ENCODE measurements around the gene UROC1. TPM values are rescaled to one million over a fixed set of nuclear protein-coding genes. Genes with fewer than 3 reads are reported as not detected.

The UROC1 gene
- total and polyA plus RNA-seq, 2 of the 13 experiments (the other 11 are each of a cell fraction or from before 2014, with no cell fraction given) = 0.71 to 1.3 TPM

DNA sequence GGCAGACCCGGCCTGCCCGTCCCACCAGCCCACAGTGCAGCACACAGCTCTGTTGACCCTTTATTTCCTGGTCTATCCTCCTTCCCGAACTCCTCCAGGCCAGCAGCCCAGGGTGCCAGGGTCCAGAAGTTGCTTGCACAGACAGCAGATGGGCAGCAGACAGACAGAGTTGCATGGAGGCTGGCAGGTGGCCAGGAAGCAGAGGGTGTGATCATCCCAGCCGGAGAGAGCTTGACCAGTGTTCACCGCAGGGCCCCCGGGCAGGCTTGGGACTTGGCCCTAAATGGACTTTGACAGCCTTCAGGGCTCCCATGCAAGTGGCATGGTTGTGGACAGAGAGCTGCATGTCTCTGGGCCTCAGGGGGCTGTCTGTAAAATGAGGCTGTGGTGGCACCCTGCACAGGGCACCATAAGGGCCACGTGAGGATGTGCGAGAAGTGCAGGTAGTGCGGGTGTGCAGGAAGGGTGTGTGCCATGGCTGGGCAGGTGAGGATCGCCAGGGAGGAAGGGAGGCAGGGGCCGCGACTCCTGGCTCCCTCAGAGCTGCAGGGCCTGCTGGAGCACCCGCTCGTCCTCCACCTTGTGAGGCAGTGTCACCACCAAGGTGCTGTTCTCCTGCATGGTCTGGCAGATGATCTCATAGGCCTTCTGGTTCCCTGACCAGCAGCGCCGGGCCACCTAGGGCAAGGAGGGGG lies 35.6 kb downstream of the UROC1 start (continued):
- TF ChIP-seq, protein P1, sequence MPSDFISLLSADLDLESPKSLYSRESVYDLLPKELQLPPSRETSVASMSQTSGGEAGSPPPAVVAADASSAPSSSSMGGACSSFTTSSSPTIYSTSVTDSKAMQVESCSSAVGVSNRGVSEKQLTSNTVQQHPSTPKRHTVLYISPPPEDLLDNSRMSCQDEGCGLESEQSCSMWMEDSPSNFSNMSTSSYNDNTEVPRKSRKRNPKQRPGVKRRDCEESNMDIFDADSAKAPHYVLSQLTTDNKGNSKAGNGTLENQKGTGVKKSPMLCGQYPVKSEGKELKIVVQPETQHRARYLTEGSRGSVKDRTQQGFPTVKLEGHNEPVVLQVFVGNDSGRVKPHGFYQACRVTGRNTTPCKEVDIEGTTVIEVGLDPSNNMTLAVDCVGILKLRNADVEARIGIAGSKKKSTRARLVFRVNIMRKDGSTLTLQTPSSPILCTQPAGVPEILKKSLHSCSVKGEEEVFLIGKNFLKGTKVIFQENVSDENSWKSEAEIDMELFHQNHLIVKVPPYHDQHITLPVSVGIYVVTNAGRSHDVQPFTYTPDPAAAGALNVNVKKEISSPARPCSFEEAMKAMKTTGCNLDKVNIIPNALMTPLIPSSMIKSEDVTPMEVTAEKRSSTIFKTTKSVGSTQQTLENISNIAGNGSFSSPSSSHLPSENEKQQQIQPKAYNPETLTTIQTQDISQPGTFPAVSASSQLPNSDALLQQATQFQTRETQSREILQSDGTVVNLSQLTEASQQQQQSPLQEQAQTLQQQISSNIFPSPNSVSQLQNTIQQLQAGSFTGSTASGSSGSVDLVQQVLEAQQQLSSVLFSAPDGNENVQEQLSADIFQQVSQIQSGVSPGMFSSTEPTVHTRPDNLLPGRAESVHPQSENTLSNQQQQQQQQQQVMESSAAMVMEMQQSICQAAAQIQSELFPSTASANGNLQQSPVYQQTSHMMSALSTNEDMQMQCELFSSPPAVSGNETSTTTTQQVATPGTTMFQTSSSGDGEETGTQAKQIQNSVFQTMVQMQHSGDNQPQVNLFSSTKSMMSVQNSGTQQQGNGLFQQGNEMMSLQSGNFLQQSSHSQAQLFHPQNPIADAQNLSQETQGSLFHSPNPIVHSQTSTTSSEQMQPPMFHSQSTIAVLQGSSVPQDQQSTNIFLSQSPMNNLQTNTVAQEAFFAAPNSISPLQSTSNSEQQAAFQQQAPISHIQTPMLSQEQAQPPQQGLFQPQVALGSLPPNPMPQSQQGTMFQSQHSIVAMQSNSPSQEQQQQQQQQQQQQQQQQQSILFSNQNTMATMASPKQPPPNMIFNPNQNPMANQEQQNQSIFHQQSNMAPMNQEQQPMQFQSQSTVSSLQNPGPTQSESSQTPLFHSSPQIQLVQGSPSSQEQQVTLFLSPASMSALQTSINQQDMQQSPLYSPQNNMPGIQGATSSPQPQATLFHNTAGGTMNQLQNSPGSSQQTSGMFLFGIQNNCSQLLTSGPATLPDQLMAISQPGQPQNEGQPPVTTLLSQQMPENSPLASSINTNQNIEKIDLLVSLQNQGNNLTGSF (CRISPR knock-in tag; IDR thresholded peaks at IDR 0.05) = no peak
- TF ChIP-seq NR2F6 (IDR thresholded peaks at IDR 0.05) = no peak
- TF ChIP-seq NR2F6 (CRISPR knock-in tag; IDR thresholded peaks at IDR 0.05) = no peak; the same call in 1 of the 2 replicates
- TF ChIP-seq ZNF501 (CRISPR knock-in tag; IDR thresholded peaks at IDR 0.05) = no peak
- TF ChIP-seq TBX3 (IDR thresholded peaks at IDR 0.05; ENCODE audit: borderline replicate concordance) = no peak
- TF ChIP-seq SATB2 (CRISPR knock-in tag; IDR thresholded peaks at IDR 0.05) = no peak
- no peak for TF ChIP-seq SMAD9 (CRISPR knock-in tag; IDR thresholded peaks at IDR 0.05)
- TF ChIP-seq CEBPB (IDR thresholded peaks at IDR 0.05; ENCODE audit: borderline replicate concordance, low read depth, low read length) = no peak
- peak; percentile 43 for TF ChIP-seq YY1 (IDR thresholded peaks at IDR 0.05; ENCODE audit: insufficient read depth, insufficient replicate concordance, low read depth, low read length)
- TF ChIP-seq, protein P2, sequence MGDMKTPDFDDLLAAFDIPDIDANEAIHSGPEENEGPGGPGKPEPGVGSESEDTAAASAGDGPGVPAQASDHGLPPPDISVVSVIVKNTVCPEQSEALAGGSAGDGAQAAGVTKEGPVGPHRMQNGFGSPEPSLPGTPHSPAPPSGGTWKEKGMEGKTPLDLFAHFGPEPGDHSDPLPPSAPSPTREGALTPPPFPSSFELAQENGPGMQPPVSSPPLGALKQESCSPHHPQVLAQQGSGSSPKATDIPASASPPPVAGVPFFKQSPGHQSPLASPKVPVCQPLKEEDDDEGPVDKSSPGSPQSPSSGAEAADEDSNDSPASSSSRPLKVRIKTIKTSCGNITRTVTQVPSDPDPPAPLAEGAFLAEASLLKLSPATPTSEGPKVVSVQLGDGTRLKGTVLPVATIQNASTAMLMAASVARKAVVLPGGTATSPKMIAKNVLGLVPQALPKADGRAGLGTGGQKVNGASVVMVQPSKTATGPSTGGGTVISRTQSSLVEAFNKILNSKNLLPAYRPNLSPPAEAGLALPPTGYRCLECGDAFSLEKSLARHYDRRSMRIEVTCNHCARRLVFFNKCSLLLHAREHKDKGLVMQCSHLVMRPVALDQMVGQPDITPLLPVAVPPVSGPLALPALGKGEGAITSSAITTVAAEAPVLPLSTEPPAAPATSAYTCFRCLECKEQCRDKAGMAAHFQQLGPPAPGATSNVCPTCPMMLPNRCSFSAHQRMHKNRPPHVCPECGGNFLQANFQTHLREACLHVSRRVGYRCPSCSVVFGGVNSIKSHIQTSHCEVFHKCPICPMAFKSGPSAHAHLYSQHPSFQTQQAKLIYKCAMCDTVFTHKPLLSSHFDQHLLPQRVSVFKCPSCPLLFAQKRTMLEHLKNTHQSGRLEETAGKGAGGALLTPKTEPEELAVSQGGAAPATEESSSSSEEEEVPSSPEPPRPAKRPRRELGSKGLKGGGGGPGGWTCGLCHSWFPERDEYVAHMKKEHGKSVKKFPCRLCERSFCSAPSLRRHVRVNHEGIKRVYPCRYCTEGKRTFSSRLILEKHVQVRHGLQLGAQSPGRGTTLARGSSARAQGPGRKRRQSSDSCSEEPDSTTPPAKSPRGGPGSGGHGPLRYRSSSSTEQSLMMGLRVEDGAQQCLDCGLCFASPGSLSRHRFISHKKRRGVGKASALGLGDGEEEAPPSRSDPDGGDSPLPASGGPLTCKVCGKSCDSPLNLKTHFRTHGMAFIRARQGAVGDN (CRISPR knock-in tag; IDR thresholded peaks at IDR 0.05) = peak; percentile 83
- no peak for TF ChIP-seq HMGA1 (CRISPR knock-in tag; conservative IDR thresholded peaks at IDR 0.05)
- no peak for TF ChIP-seq TSC22D2 (CRISPR knock-in tag; IDR thresholded peaks at IDR 0.05; ENCODE audit: borderline replicate concordance)
- TF ChIP-seq GPN1 (CRISPR knock-in tag; IDR thresholded peaks at IDR 0.05; ENCODE audit: borderline replicate concordance) = no peak
- TF ChIP-seq DNMT3B (CRISPR knock-in tag; conservative IDR thresholded peaks at IDR 0.05) = no peak
- no peak for TF ChIP-seq NCOA2 (CRISPR knock-in tag; IDR thresholded peaks at IDR 0.05)
- TF ChIP-seq TAF15 (IDR thresholded peaks at IDR 0.05; ENCODE audit: low read depth, low read length, poor library complexity, severe bottlenecking) = no peak
- TF ChIP-seq ZNF746 (CRISPR knock-in tag; IDR thresholded peaks at IDR 0.05) = no peak
- TF ChIP-seq PLRG1 (conservative IDR thresholded peaks at IDR 0.05) = no peak
- TF ChIP-seq ZNF446 (CRISPR knock-in tag; IDR thresholded peaks at IDR 0.05) = no peak
- peak; percentile 84 for TF ChIP-seq ZNF652 (CRISPR knock-in tag; IDR thresholded peaks at IDR 0.05; ENCODE audit: borderline replicate concordance, low read depth)
- TF ChIP-seq KDM5A (IDR thresholded peaks at IDR 0.05; ENCODE audit: borderline replicate concordance, low read length) = no peak
- TF ChIP-seq ZSCAN31 (CRISPR knock-in tag; IDR thresholded peaks at IDR 0.05; ENCODE audit: low read depth) = no peak; the same call in 1 of the 2 replicates
- TF ChIP-seq SALL1 (CRISPR knock-in tag; IDR thresholded peaks at IDR 0.05) = peak; percentile 53
